K562 (cell line): ENCODE data around the gene CBFA2T3.

ENCODE experiments used
- FOXA1 ChIP-seq: fragments of 450-650 bp; IDR thresholded peaks from 2 replicates; pipeline ENCODE4 v1.6.1; 2016; ENCODE audit warnings: mild to moderate bottlenecking, borderline replicate concordance
- FOXK2 ChIP-seq, 2 experiments: fragments of 450-650 bp; IDR thresholded peaks in 1 of 2; conservative IDR thresholded peaks in 1 of 2; 2 replicates each; pipeline ENCODE4 v1.6.1; 2016; ENCODE audit warnings: low read depth in 2 of 2, mild to moderate bottlenecking in 1 of 2
- POLR2A ChIP-seq: fragments of 450-650 bp; conservative IDR thresholded peaks from 2 replicates; pipeline ENCODE4 v1.6.1; 2016
- RBFOX2 ChIP-seq: fragments of 200-400 bp; formaldehyde crosslinking; IDR thresholded peaks from 2 replicates; pipeline ENCODE4 v1.6.1; 2017; ENCODE audit warnings: low read depth, mild to moderate bottlenecking, low read length, moderate library complexity
- TCF3 ChIP-seq: sonication (generic); formaldehyde crosslinking; IDR thresholded peaks from 2 replicates; pipeline ENCODE4 v1.4.0; 2020; ENCODE audit warnings: mild to moderate bottlenecking, missing genetic modification reagents
- YY1 ChIP-seq, 3 experiments: IDR thresholded peaks; 2 replicates each; pipeline ENCODE4 v1.6.1; 2011; ENCODE audit warnings: low read length in 2 of 3, mild to moderate bottlenecking in 2 of 3, moderate library complexity in 2 of 3, borderline replicate concordance in 1 of 3, control low read depth in 1 of 3, low read depth in 1 of 3; ENCODE audit not compliant: insufficient read depth in 3 of 3, insufficient replicate concordance in 2 of 3, control insufficient read depth in 1 of 3, insufficient read length in 1 of 3; ENCODE audit errors: extremely low read depth in 1 of 3
- ZBTB8A ChIP-seq: fragments of 450-650 bp; IDR thresholded peaks from 2 replicates; pipeline ENCODE4 v1.6.1; 2018; ENCODE audit warnings: mild to moderate bottlenecking, moderate library complexity; ENCODE audit not compliant: partially characterized antibody
- ZNF830 ChIP-seq: fragments of 250-450 bp; sonication (Bioruptor Pico); IDR thresholded peaks from 2 replicates; pipeline ENCODE4 v1.5.0; 2021; ENCODE audit warnings: mild to moderate bottlenecking

DNA sequence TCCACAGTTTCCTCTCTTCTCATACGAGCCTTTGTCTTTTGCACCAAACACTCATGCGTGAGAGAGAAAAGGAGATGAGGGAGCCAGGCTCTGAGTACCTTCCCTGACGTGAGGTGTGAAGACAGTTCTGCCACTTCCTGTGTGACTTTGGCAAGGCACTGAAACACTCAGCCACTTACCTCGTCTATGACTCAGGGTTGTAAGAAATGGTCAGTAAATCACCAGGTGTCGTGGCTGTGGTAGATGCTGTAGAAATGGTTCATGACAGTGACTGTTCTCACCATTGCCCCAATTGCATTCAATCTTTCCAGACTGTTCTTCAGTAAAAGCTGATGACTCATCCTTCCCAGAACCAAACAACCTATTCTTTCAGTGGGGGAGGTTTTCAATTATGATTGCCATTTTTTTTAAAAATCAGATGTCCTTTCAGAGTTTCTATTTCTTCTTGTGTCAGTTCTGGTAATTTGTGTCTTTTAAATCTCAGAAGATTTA lies 49.2 kb upstream of the CBFA2T3 start:
- no peak for TF ChIP-seq RBFOX2
- TF ChIP-seq YY1 (IDR thresholded peaks at IDR 0.05; ENCODE audit: borderline replicate concordance in 1 of 3, control insufficient read depth in 1 of 3, extremely low read depth in 1 of 3, insufficient read depth in 3 of 3, insufficient read length in 1 of 3, insufficient replicate concordance in 2 of 3, low read depth in 1 of 3, low read length in 2 of 3) = no peak
- no peak for TF ChIP-seq FOXK2 (conservative IDR thresholded peaks at IDR 0.05 in 1 of 2, IDR thresholded peaks at IDR 0.05 in 1 of 2; ENCODE audit: low read depth in 2 of 2)
- no peak for TF ChIP-seq ZNF830 (CRISPR knock-in tag)
- TF ChIP-seq TCF3 (CRISPR knock-in tag) = peak; percentile 56
- no peak for TF ChIP-seq FOXA1
- no peak for TF ChIP-seq ZBTB8A
- TF ChIP-seq POLR2A = no peak
